ENCODE results near the gene TMEM14A.

DNA sequence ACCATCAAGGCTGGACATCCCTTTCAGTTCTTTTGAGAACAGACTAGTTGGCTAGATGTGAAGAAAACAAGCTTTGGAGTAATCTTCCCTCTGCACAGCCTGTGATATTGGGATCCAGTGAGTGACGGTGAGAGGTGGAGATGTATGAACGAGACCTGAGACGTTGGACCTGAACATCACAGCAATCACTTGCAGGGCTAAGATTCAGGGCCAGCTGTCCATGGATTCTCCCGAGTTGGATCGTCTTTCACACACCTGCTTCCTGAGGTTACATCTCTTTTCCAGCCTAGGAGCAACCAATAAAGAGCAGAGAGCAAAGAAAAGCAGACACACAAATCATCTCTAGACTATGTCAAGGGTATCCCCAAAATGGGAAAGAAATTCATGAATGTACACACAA, 30.0 kb upstream of the TMEM14A start:
- TF ChIP-seq, protein P1, sequence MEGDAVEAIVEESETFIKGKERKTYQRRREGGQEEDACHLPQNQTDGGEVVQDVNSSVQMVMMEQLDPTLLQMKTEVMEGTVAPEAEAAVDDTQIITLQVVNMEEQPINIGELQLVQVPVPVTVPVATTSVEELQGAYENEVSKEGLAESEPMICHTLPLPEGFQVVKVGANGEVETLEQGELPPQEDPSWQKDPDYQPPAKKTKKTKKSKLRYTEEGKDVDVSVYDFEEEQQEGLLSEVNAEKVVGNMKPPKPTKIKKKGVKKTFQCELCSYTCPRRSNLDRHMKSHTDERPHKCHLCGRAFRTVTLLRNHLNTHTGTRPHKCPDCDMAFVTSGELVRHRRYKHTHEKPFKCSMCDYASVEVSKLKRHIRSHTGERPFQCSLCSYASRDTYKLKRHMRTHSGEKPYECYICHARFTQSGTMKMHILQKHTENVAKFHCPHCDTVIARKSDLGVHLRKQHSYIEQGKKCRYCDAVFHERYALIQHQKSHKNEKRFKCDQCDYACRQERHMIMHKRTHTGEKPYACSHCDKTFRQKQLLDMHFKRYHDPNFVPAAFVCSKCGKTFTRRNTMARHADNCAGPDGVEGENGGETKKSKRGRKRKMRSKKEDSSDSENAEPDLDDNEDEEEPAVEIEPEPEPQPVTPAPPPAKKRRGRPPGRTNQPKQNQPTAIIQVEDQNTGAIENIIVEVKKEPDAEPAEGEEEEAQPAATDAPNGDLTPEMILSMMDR (optimal IDR thresholded peaks at IDR 0.05 in 1 of 3, IDR thresholded peaks at IDR 0.05 in 1 of 3, conservative IDR thresholded peaks at IDR 0.05 in 1 of 3; ENCODE audit: extremely low read depth in 1 of 3, insufficient read depth in 2 of 3, low read length in 3 of 3), result no peak
- TF ChIP-seq EZH2 (IDR thresholded peaks at IDR 0.05; ENCODE audit: low read length), result no peak

Data from keratinocyte (primary cell).